ENCODE results near the gene CSNK1A1. TPM values are rescaled to one million over a fixed set of nuclear protein-coding genes. Genes with fewer than 3 reads are reported as not detected.
A peak's percentile ranks its signal among the peaks of the same experiment; 100 is the strongest.
"Not testable (repeated sequence)": the region's sequence is repeated elsewhere in the genome, so short reads cannot be mapped to it uniquely, and the experiment has no call there.

CSNK1A1 gene
- total and polyA plus RNA-seq, 2 donors from 2014 or later, result 63.9 to 221 TPM

GRCh38 chr5:149445343-149445738 is 105.9 kb downstream of the CSNK1A1 start:
- Histone ChIP-seq H3K27me3 (ENCODE audit: control insufficient read depth, insufficient read depth, low read length) (no peaks in the 10 kb centered on the region), H3K9ac (ENCODE audit: low read length in 3 of 3) (no peak overlapping the region), H3K4me1 (ENCODE audit: control insufficient read depth in 2 of 3, insufficient read depth in 2 of 3, low read depth in 1 of 3, low read length in 3 of 3) (peaks cover 0 to 31% (median 16%) of the 10 kb centered on the region in 3 donors), H3K36me3 (ENCODE audit: control insufficient read depth in 2 of 3, insufficient read depth in 3 of 3, low read length in 3 of 3) (no peaks in the 10 kb centered on the region), H3K27ac (ENCODE audit: low read depth in 2 of 2, low read length in 2 of 2) (peak overlapping the region; percentile 56 to 70), H3K9me3 (ENCODE audit: control insufficient read depth in 2 of 3, insufficient read depth in 1 of 3, low read length in 3 of 3) (no peaks in the 10 kb centered on the region), H3K4me3 (ENCODE audit: low read length in 3 of 3) (no peak overlapping the region)
- no peak for DNase-seq
- intact Hi-C loops (cut with DNase I), result no loop called here
- no peak for FAIRE-seq
- TF ChIP-seq, protein P1, sequence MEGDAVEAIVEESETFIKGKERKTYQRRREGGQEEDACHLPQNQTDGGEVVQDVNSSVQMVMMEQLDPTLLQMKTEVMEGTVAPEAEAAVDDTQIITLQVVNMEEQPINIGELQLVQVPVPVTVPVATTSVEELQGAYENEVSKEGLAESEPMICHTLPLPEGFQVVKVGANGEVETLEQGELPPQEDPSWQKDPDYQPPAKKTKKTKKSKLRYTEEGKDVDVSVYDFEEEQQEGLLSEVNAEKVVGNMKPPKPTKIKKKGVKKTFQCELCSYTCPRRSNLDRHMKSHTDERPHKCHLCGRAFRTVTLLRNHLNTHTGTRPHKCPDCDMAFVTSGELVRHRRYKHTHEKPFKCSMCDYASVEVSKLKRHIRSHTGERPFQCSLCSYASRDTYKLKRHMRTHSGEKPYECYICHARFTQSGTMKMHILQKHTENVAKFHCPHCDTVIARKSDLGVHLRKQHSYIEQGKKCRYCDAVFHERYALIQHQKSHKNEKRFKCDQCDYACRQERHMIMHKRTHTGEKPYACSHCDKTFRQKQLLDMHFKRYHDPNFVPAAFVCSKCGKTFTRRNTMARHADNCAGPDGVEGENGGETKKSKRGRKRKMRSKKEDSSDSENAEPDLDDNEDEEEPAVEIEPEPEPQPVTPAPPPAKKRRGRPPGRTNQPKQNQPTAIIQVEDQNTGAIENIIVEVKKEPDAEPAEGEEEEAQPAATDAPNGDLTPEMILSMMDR (IDR thresholded peaks at IDR 0.05; ENCODE audit: borderline replicate concordance, extremely low read depth, insufficient read depth), result no peak

DNA sequence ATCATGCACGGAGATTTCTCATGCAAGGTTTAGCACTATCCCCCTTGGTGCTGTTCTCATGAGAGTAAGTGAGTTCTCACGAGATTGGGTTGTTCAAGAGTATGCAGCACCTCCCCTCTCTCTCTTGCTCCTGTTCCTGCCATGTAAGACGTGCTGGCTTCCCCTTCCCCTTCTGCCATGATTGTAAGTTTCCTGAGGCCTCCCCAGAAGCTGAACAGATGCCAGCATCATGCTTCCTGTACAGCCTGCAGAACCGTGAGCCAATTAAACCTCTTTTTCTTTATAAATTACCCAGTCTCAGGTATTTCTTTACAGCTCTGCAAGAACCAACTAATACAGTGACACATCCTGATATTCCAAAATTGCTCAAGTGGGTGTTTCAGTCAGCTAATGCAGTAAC is 106.8 kb downstream of the CSNK1A1 start:
- not testable (repeated sequence) for H3K9ac ChIP-seq (ENCODE audit: low read length in 3 of 3); FAIRE-seq; DNase-seq; H3K36me3 ChIP-seq (ENCODE audit: control insufficient read depth in 2 of 3, insufficient read depth in 3 of 3, low read length in 3 of 3); H3K27me3 ChIP-seq (ENCODE audit: control insufficient read depth, insufficient read depth, low read length); H3K9me3 ChIP-seq (ENCODE audit: control insufficient read depth in 2 of 3, insufficient read depth in 1 of 3, low read length in 3 of 3); H3K4me3 ChIP-seq (ENCODE audit: low read length in 3 of 3); H3K27ac ChIP-seq (ENCODE audit: low read depth in 2 of 2, low read length in 2 of 2)
- intact Hi-C loops (cut with DNase I), result loop anchor here (5.0 kb wide), 1 partner anchor 118 kb away; no protein-coding TSS in a partner anchor
- peaks cover 0 to 22% (median 7%) of the 10 kb centered on the region in 3 donors for H3K4me1 ChIP-seq (ENCODE audit: control insufficient read depth in 2 of 3, insufficient read depth in 2 of 3, low read depth in 1 of 3, low read length in 3 of 3)

GRCh38 chr5:149443210-149443609 is 108.0 kb downstream of the CSNK1A1 start:
- Histone ChIP-seq H3K9ac (ENCODE audit: low read length in 3 of 3) (peak overlapping the region in 1 of 3 donors; percentile 13), H3K4me3 (ENCODE audit: low read length in 3 of 3) (no peak overlapping the region), H3K4me1 (ENCODE audit: control insufficient read depth in 2 of 3, insufficient read depth in 2 of 3, low read depth in 1 of 3, low read length in 3 of 3) (peaks cover 0 to 19% (median 7%) of the 10 kb centered on the region in 3 donors), H3K36me3 (ENCODE audit: control insufficient read depth in 2 of 3, insufficient read depth in 3 of 3, low read length in 3 of 3) (no peaks in the 10 kb centered on the region), H3K9me3 (ENCODE audit: control insufficient read depth in 2 of 3, insufficient read depth in 1 of 3, low read length in 3 of 3) (no peaks in the 10 kb centered on the region), H3K27ac (ENCODE audit: low read depth in 2 of 2, low read length in 2 of 2) (peak overlapping the region; percentile 48 to 68), H3K27me3 (ENCODE audit: control insufficient read depth, insufficient read depth, low read length) (no peaks in the 10 kb centered on the region)
- TF ChIP-seq, protein P1 (IDR thresholded peaks at IDR 0.05; ENCODE audit: borderline replicate concordance, extremely low read depth, insufficient read depth), result no peak
- intact Hi-C loops (cut with DNase I), result loop anchor here (5.0 kb wide), 1 partner anchor 119 kb away; no protein-coding TSS in a partner anchor
- DNase-seq (no peak), FAIRE-seq (no peak)

DNA sequence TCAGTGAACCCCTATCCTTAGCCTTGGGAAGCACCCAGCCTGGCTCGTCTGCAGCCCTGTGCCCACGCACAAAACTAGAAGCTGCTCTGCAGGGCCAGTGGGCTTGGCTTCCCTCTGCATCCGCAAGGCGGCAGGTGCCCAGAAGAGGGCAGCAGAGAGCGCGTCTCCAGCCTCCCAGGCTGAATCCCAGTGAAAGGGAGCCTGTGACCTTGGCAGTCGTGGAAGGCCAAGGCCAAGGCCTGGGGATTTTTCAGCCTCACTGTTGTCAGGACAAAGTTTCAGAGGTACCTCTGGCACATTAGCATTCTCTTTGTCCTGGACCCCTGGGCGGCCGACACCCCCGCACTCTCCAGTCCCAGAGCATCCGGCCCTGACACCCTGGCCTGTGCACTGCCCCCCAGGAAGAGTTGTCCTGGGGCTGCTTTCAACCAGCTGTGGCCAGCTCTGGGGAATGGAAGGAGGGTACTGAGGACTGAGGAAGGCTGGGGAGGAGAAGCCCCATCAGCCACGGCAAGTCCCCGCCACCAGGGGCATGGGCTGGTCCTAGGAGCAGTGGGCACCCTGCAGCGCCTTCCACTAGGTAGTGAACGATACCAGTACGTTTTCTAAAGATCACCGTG is 108.6 kb downstream of the CSNK1A1 start:
- Histone ChIP-seq H3K9ac (ENCODE audit: low read length in 3 of 3) (peak overlapping the region in 1 of 3 donors; percentile 13), H3K36me3 (ENCODE audit: control insufficient read depth in 2 of 3, insufficient read depth in 3 of 3, low read length in 3 of 3) (no peaks in the 10 kb centered on the region), H3K9me3 (ENCODE audit: control insufficient read depth in 2 of 3, insufficient read depth in 1 of 3, low read length in 3 of 3) (no peaks in the 10 kb centered on the region), H3K27ac (ENCODE audit: low read depth in 2 of 2, low read length in 2 of 2) (peak overlapping the region; percentile 48 to 68), H3K27me3 (ENCODE audit: control insufficient read depth, insufficient read depth, low read length) (no peaks in the 10 kb centered on the region), H3K4me3 (ENCODE audit: low read length in 3 of 3) (no peak overlapping the region), H3K4me1 (ENCODE audit: control insufficient read depth in 2 of 3, insufficient read depth in 2 of 3, low read depth in 1 of 3, low read length in 3 of 3) (peaks cover 0 to 18% (median 7%) of the 10 kb centered on the region in 3 donors)
- TF ChIP-seq, protein P1 (IDR thresholded peaks at IDR 0.05; ENCODE audit: borderline replicate concordance, extremely low read depth, insufficient read depth), result peak; percentile 97
- intact Hi-C loops (cut with DNase I), result loop anchor here (5.0 kb wide), 1 partner anchor 120 kb away; no protein-coding TSS in a partner anchor
- DNase-seq, result peak; percentile 77 to 92 (median 89)
- FAIRE-seq, result no peak

Other genes starting within 250 kb of the CSNK1A1 start
- 16.9 TPM for gene GRPEL2, start 205.9 kb downstream of the CSNK1A1 start, total RNA-seq
- 7.6 TPM for gene GRPEL2, start 205.9 kb downstream of the CSNK1A1 start, polyA plus RNA-seq (ENCODE audit: insufficient read depth, low read depth, low replicate concordance)
- gene PCYOX1L, start 193.4 kb downstream of the CSNK1A1 start, total RNA-seq, result 7.2 TPM
- gene PCYOX1L, start 193.4 kb downstream of the CSNK1A1 start, polyA plus RNA-seq (ENCODE audit: insufficient read depth, low read depth, low replicate concordance), result 9.0 TPM
- gene IL17B, start 172.1 kb downstream of the CSNK1A1 start, total RNA-seq, result 1.4 TPM
- 4.7 TPM for gene IL17B, start 172.1 kb downstream of the CSNK1A1 start, polyA plus RNA-seq (ENCODE audit: insufficient read depth, low read depth, low replicate concordance)
- gene ARHGEF37, start 30.1 kb upstream of the CSNK1A1 start, total RNA-seq, result 21.8 TPM
- 6.9 TPM for gene ARHGEF37, start 30.1 kb upstream of the CSNK1A1 start, polyA plus RNA-seq (ENCODE audit: insufficient read depth, low read depth, low replicate concordance)
- 3.3 TPM for gene PPARGC1B, start 178.9 kb upstream of the CSNK1A1 start, total RNA-seq
- gene PPARGC1B, start 178.9 kb upstream of the CSNK1A1 start, polyA plus RNA-seq (ENCODE audit: insufficient read depth, low read depth, low replicate concordance), result 0.77 TPM

Data from kidney (tissue), 14 donors.